HCT116 (cell line): ENCODE data around the gene ZNF837. TPM values are rescaled to one million over a fixed set of nuclear protein-coding genes. Genes with fewer than 3 reads are reported as not detected.
"Not testable (repeated sequence)": the region's sequence is repeated elsewhere in the genome, so short reads cannot be mapped to it uniquely, and the experiment has no call there.

Experiments used
- ATAC-seq: fragments of 200-7000 bp; cut with Tn5 transposase; 2 replicates; pipeline ENCODE4 v1.9.1; 2020; ENCODE audit warnings: mild to moderate bottlenecking, moderate library complexity
- BruUV-seq: library from RNA; stranded (reverse); fragments of 400-500 nt; replicated peaks from 2 replicates; lab custom pipeline; 2021; lab: Mats Ljungman, UMichigan
- CTCF ChIA-PET: fragments of 300-600 bp; sonication (Branson Sonifier 250); formaldehyde crosslinking; loops from one replicate; lab custom pipeline; 2021; ENCODE audit warnings: antibody characterized with exemption; lab: Charles Lee
- POLR2A ChIA-PET: fragments of 300-600, 350-600 bp; sonication (Branson Sonifier 250); formaldehyde crosslinking; loops from one replicate; lab custom pipeline; 2021; ENCODE audit warnings: antibody characterized with exemption; lab: Charles Lee
- RAD21 ChIA-PET, 2 experiments: fragments of 300-600 bp; sonication (Branson Sonifier 250); formaldehyde crosslinking; loops; one replicate each; lab custom pipeline; 2023; ENCODE audit warnings: low total read pairs in 2 of 2; ENCODE audit not compliant: uncharacterized antibody in 2 of 2, unreplicated experiment in 2 of 2, low non-redundant PET in 1 of 2; lab: Charles Lee
- DNase-seq: peaks from one replicate; pipeline ENCODE4 v3.0.0-alpha.2; 2010; ENCODE audit warnings: low read depth, low spot score
- H2AFZ ChIP-seq: fragments of 200-600 bp; shearing (Covaris generic), sonication (generic); 2 replicates; pipeline ENCODE4 v1.6.1; 2017; ENCODE audit warnings: low read depth, mixed run types, mixed read lengths, antibody characterized with exemption, low read length; ENCODE audit not compliant: poor library complexity, severe bottlenecking
- H3K27ac ChIP-seq: 2 replicates; pipeline ENCODE4 v1.5.1; 2012; ENCODE audit warnings: low read depth, low read length
- H3K27me3 ChIP-seq: fragments of 200-600 bp; sonication (generic); 2 replicates; pipeline ENCODE4 v1.6.1; 2016; ENCODE audit warnings: mixed run types, low read length, mixed read lengths; ENCODE audit not compliant: insufficient read depth
- H3K36me3 ChIP-seq, 2 experiments: fragments of 200-500 bp in 1 of 2; fragments of 200-600 bp in 1 of 2; sonication (Bioruptor generic) in 1 of 2; sonication (generic) in 1 of 2; 2 replicates each; pipeline versions ENCODE4 v1.5.1 to v1.6.1; 2014 to 2016; ENCODE audit warnings: low read length in 2 of 2, inconsistent platforms in 1 of 2, mixed read lengths in 1 of 2, mixed run types in 1 of 2; ENCODE audit not compliant: insufficient read depth in 2 of 2, control insufficient read depth in 1 of 2
- H3K4me1 ChIP-seq, 2 experiments: fragments of 200-600 bp in 1 of 2; sonication (generic) in 1 of 2; 2 replicates each; pipeline versions ENCODE4 v1.5.1 to v1.6.1; 2012 to 2017; ENCODE audit warnings: low read length in 2 of 2, inconsistent platforms in 1 of 2, mild to moderate bottlenecking in 1 of 2, mixed read lengths in 1 of 2, mixed run types in 1 of 2, moderate library complexity in 1 of 2; ENCODE audit not compliant: insufficient read depth in 2 of 2, control insufficient read depth in 1 of 2
- H3K4me2 ChIP-seq: fragments of 200-600 bp; sonication (generic); 2 replicates; pipeline ENCODE4 v1.6.1; 2017; ENCODE audit warnings: mixed run types, low read length, mixed read lengths
- H3K4me3 ChIP-seq, 2 experiments: fragments of 200-600 bp in 1 of 2; sonication (generic) in 1 of 2; replicated peaks in 1 of 2; 2 replicates each; pipeline ENCODE4 v1.5.1; 2011 to 2016; ENCODE audit warnings: low read length in 2 of 2, control low read depth in 1 of 2, low read depth in 1 of 2, mild to moderate bottlenecking in 1 of 2, mixed read lengths in 1 of 2, mixed run types in 1 of 2
- H3K79me2 ChIP-seq: fragments of 200-600 bp; sonication (generic); 2 replicates; pipeline ENCODE4 v1.6.1; 2017; ENCODE audit warnings: mild to moderate bottlenecking, mixed run types, low read length, moderate library complexity, mixed read lengths; ENCODE audit not compliant: insufficient read depth
- H3K9ac ChIP-seq: fragments of 200-600 bp; sonication (generic); 2 replicates; pipeline ENCODE4 v1.6.1; 2016; ENCODE audit warnings: low read length, mixed read lengths
- H3K9me2 ChIP-seq: fragments of 200-600 bp; sonication (generic), shearing (Covaris generic); 2 replicates; pipeline ENCODE4 v1.6.1; 2017; ENCODE audit warnings: mixed run types, mild to moderate bottlenecking, moderate library complexity; ENCODE audit not compliant: insufficient read depth
- H3K9me3 ChIP-seq, 2 experiments: fragments of 200-500 bp in 1 of 2; fragments of 200-600 bp in 1 of 2; sonication (Bioruptor generic) in 1 of 2; sonication (generic) in 1 of 2; 2 replicates each; pipeline ENCODE4 v1.6.1; 2014 to 2017; ENCODE audit warnings: low read length in 2 of 2, mixed read lengths in 2 of 2, inconsistent platforms in 1 of 2, low read depth in 1 of 2, mild to moderate bottlenecking in 1 of 2, mixed run types in 1 of 2, moderate library complexity in 1 of 2; ENCODE audit not compliant: control insufficient read depth in 1 of 2, insufficient read depth in 1 of 2
- H4K20me1 ChIP-seq: fragments of 200-600 bp; sonication (generic), shearing (Covaris generic); 2 replicates; pipeline ENCODE4 v1.6.1; 2017; ENCODE audit warnings: mixed run types, mild to moderate bottlenecking, moderate library complexity; ENCODE audit not compliant: insufficient read depth
- CEBPB ChIP-seq: IDR thresholded peaks from 2 replicates; pipeline ENCODE4 v1.6.1; 2012; ENCODE audit warnings: low read depth
- EGR1 ChIP-seq: IDR thresholded peaks from 2 replicates; pipeline ENCODE4 v1.6.1; 2012; ENCODE audit warnings: low read depth
- EZH2 ChIP-seq: fragments of 200-600 bp; sonication (generic); IDR thresholded peaks from 2 replicates; pipeline ENCODE4 v1.6.1; 2017; ENCODE audit warnings: antibody characterized with exemption, mixed run types
- EZH2phosphoT487 ChIP-seq: fragments of 200-600 bp; IDR thresholded peaks from 2 replicates; pipeline ENCODE4 v1.6.1; 2018; ENCODE audit warnings: antibody characterized with exemption, borderline replicate concordance
- FOSL1 ChIP-seq: IDR thresholded peaks from 2 replicates; pipeline ENCODE4 v1.6.1; 2012; ENCODE audit warnings: low read depth
- POLR2AphosphoS5 ChIP-seq: IDR thresholded peaks from 2 replicates; pipeline ENCODE4 v1.6.1; 2011; ENCODE audit warnings: mild to moderate bottlenecking, low read depth, low read length, moderate library complexity
- SP1 ChIP-seq: IDR thresholded peaks from 2 replicates; pipeline ENCODE4 v1.6.1; 2012; ENCODE audit warnings: low read depth
- SRF ChIP-seq: IDR thresholded peaks from 2 replicates; pipeline ENCODE4 v1.6.1; 2012; ENCODE audit warnings: low read depth
- TCF7L2 ChIP-seq: IDR thresholded peaks from 2 replicates; pipeline ENCODE4 v1.7.0; 2011; ENCODE audit warnings: borderline replicate concordance, inconsistent platforms; ENCODE audit not compliant: insufficient read depth, insufficient read length; ENCODE audit errors: extremely low read depth
- YY1 ChIP-seq: IDR thresholded peaks from 2 replicates; pipeline ENCODE4 v1.6.1; 2011; ENCODE audit warnings: low read length, low read depth, moderate library complexity, mild to moderate bottlenecking; ENCODE audit not compliant: insufficient replicate concordance; ENCODE audit errors: extremely low read depth
- ZNF274 ChIP-seq: fragments of 200-500 bp; sonication (Bioruptor generic); IDR thresholded peaks from 2 replicates; pipeline ENCODE4 v1.6.1; 2014; ENCODE audit warnings: mild to moderate bottlenecking, low read depth, low read length, inconsistent platforms
- intact Hi-C: fragments of 100-400 bp; cut with micrococcal nuclease; formaldehyde crosslinking; loops from 2 replicates; pipeline ENCODE4 v1.10.0; 2022
- total RNA-seq: library from RNA; stranded (reverse); gene quantifications from one replicate; pipeline ENCODE4 v1.2.1, GENCODE V29; 2021; ENCODE audit not compliant: unreplicated experiment
- TF ChIP-seq, protein P1 (sequence below): IDR thresholded peaks from 2 replicates; pipeline ENCODE4 v1.6.1; 2012

The ZNF837 gene
- total RNA-seq, 1 experiment from 2014 or later: 3.2 TPM

- BruUV-seq: no TSS peak
- H3K4me3 ChIP-seq: no peak overlapping the region
- RAD21 ChIA-PET: interaction anchor here in 1 of 2 experiments (0.6 kb wide), 1 partner anchor 26 kb away, joined by 3 read pairs; no protein-coding TSS in a partner anchor
Observed at GRCh38 chr19:58350001-58350861, 30.6 kb downstream of the ZNF837 start.

GRCh38 chr19:58349590-58349989, 31.2 kb downstream of the ZNF837 start:
- intact Hi-C loops: no loop called here
- CTCF ChIA-PET: no interaction called here
- H3K79me2 ChIP-seq: no peaks in the 10 kb centered on the region
- no TSS peak for BruUV-seq
- H3K9me2 ChIP-seq: no peaks in the 10 kb centered on the region
- no peaks in the 10 kb centered on the region for H3K36me3 ChIP-seq
- no peaks in the 10 kb centered on the region for H3K27me3 ChIP-seq
- DNase-seq: no peak
- no peaks in the 10 kb centered on the region for H3K4me1 ChIP-seq
- ATAC-seq: no peak
- H3K4me2 ChIP-seq: no peak overlapping the region
- no peak overlapping the region for H3K9ac ChIP-seq
- no peaks in the 10 kb centered on the region for H4K20me1 ChIP-seq
- no peak overlapping the region for H3K4me3 ChIP-seq
- RAD21 ChIA-PET: interaction anchor here in 1 of 2 experiments (0.6 kb wide), 1 partner anchor 27 kb away, joined by 3 read pairs; no protein-coding TSS in a partner anchor
- POLR2A ChIA-PET: no interaction called here
- no peaks in the 10 kb centered on the region for H3K9me3 ChIP-seq
- H3K27ac ChIP-seq: no peak overlapping the region
- H2AFZ ChIP-seq: no peak overlapping the region
- no peak for TF ChIP-seq SRF
- no peak for TF ChIP-seq ZNF274
- no peak for TF ChIP-seq CEBPB
- no peak for TF ChIP-seq POLR2AphosphoS5
- no peak for TF ChIP-seq EGR1
- no peak for TF ChIP-seq TCF7L2
- TF ChIP-seq, protein P1, sequence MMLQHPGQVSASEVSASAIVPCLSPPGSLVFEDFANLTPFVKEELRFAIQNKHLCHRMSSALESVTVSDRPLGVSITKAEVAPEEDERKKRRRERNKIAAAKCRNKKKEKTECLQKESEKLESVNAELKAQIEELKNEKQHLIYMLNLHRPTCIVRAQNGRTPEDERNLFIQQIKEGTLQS: no peak
- TF ChIP-seq EZH2: no peak
- TF ChIP-seq, all 23 proteins: peak for 0

More at GRCh38 chr19:58350001-58350861, 30.6 kb downstream of the ZNF837 start:
- H3K9me2 ChIP-seq: no peaks in the 10 kb centered on the region
- intact Hi-C loops: no loop called here
- no peak overlapping the region for H3K4me2 ChIP-seq
- H3K9me3 ChIP-seq: no peaks in the 10 kb centered on the region
- CTCF ChIA-PET: no interaction called here
- H3K36me3 ChIP-seq: no peaks in the 10 kb centered on the region
- no peaks in the 10 kb centered on the region for H4K20me1 ChIP-seq
- DNase-seq: no peak
- TF ChIP-seq EZH2phosphoT487: no peak
- TF ChIP-seq FOSL1: no peak
- TF ChIP-seq CEBPB: no peak
- no peak for TF ChIP-seq SP1
- TF ChIP-seq SRF: no peak
- no peak for TF ChIP-seq YY1
- TF ChIP-seq, all 23 proteins: peak for 0
- Histone ChIP-seq H3K79me2 (no peaks in the 10 kb centered on the region), H3K27ac (no peak overlapping the region), H3K9ac (no peak overlapping the region), H3K4me1 (no peaks in the 10 kb centered on the region), H2AFZ (no peak overlapping the region), H3K27me3 (no peaks in the 10 kb centered on the region)
- POLR2A ChIA-PET: no interaction called here
- no peak for ATAC-seq

- H3K9me3 ChIP-seq, H3K9me2 ChIP-seq, RAD21 ChIA-PET, H3K36me3 ChIP-seq, DNase-seq, H4K20me1 ChIP-seq, intact Hi-C loops, ATAC-seq, H3K4me2 ChIP-seq, H3K27me3 ChIP-seq, H3K79me2 ChIP-seq, H3K9ac ChIP-seq, H2AFZ ChIP-seq, H3K4me1 ChIP-seq, H3K27ac ChIP-seq, H3K4me3 ChIP-seq, POLR2A ChIA-PET, BruUV-seq: not testable (repeated sequence)
- CTCF ChIA-PET: interaction anchor here (1.0 kb wide), 1 partner anchor 12 kb away, joined by 3 read pairs; no protein-coding TSS in a partner anchor
Observed at GRCh38 chr19:58348080-58348479, 32.8 kb downstream of the ZNF837 start.
